GM18951 (cell line): ENCODE results near the gene CACNA1G.

Experiments
- POLR2A ChIP-seq: IDR thresholded peaks from 4 replicates; pipeline ENCODE4 v1.6.1; 2011; ENCODE audit warnings: mild to moderate bottlenecking; ENCODE audit not compliant: insufficient read length, insufficient read depth; ENCODE audit errors: extremely low read depth
- in situ Hi-C: fragments of 300-500 bp; cut with MboI; formaldehyde crosslinking; loops from one replicate; pipeline ENCODE4 v1.12.0; 2022; ENCODE audit warnings: low sequenced_read_pairs, mixed read lengths, inconsistent platforms; ENCODE audit not compliant: unreplicated experiment

CACNA1G gene

GRCh38 chr17:50627782-50628601 is 67.5 kb downstream of the CACNA1G start:
- TF ChIP-seq POLR2A, result no peak
- in situ Hi-C loops, result no loop called here

GRCh38 chr17:50629902-50630301 is 69.4 kb downstream of the CACNA1G start:
- in situ Hi-C loops, result no loop called here

DNA sequence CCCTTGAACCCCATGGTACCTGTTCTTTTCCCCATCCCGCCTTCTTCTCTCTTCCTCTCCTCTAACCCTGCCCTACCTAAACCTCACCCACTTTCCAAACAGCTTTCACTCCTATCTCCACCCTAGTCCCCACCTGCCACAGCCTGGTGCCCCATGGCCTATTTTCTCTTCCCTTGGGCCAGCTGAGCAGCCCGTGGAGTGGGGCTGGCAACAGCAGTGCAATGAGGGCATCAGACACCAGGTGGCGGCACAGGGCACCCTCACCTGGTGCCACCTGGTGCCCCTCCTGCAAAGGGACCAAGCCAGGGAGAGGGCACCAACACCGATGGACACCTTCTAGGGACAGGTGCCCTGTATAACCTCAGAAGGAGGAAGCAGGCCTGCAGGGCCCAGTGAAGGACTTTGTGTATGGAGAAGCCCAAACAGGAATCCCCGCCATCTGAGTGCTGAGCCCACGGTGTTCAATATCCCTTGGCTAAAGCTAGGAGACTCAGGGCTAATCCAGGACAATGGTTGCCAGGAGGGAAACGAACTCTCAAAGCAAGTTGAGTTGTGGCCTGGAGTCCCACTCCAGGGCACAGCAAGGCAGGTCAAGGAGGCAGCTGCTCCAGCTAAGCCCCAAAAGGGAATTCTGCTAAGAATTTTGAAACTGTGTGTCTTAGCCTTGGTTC is 70.1 kb downstream of the CACNA1G start:
- TF ChIP-seq POLR2A, result no peak

More at GRCh38 chr17:50629902-50630301, 69.4 kb downstream of the CACNA1G start:
- no peak for TF ChIP-seq POLR2A

GRCh38 chr17:50631195-50631907 is 70.8 kb downstream of the CACNA1G start:
- no peak for TF ChIP-seq POLR2A
- in situ Hi-C loops, result no loop called here

More for the DNA sequence above, 70.1 kb downstream of the CACNA1G start:
- in situ Hi-C loops, result no loop called here

- no peak for TF ChIP-seq POLR2A
- in situ Hi-C loops, result no loop called here
Measured at GRCh38 chr17:50631908-50632571, 71.5 kb downstream of the CACNA1G start.

DNA sequence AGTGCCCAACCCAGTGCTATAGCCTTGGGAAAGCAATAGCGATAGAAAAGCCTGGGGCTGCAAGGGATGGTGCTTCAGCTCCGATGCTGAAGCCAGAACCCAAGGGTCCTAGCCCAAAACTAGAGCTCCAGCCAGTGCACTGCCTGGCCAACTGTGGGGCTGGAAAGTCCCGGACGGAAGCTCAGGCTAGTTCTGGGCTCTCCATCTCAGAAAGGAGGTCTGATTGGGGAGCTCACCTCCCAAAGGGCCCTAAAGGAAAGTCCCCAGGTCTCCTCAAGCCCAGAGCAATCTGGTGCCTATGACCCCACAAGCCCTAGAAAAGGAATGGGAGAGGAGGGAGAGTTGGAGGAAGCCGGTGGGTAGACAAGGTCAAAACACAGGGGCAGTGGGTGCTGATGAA is 72.1 kb downstream of the CACNA1G start:
- in situ Hi-C loops, result no loop called here
- no peak for TF ChIP-seq POLR2A

DNA sequence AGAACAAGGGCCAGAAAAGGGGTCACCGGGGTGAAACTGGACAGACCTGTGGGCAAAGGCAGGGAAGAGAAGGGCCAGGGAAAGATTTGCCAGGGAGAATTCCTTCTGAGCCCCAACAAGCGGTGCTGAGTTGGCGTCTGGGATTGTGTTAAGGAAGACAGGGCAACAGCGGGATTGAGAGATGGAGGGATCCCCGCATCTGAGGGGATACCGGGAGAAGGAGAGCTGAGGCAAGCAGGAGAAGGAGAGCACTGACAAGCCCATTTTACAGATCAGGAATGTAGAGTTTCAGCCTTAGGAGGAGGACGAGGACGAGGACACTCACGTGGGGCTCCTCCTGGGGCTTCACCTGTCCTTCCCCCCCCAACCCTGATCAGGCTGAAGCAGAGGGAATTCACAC is 73.2 kb downstream of the CACNA1G start:
- in situ Hi-C loops, result no loop called here
- TF ChIP-seq POLR2A, result no peak

- TF ChIP-seq POLR2A, result no peak
- in situ Hi-C loops, result no loop called here
Measured at GRCh38 chr17:50634224-50634914, 73.9 kb downstream of the CACNA1G start, which contains the start of gene ABCC3. ABCC3 (plus strand) TSS chr17:50634881; CDS start chr17:50634937, 56 bp downstream.

DNA sequence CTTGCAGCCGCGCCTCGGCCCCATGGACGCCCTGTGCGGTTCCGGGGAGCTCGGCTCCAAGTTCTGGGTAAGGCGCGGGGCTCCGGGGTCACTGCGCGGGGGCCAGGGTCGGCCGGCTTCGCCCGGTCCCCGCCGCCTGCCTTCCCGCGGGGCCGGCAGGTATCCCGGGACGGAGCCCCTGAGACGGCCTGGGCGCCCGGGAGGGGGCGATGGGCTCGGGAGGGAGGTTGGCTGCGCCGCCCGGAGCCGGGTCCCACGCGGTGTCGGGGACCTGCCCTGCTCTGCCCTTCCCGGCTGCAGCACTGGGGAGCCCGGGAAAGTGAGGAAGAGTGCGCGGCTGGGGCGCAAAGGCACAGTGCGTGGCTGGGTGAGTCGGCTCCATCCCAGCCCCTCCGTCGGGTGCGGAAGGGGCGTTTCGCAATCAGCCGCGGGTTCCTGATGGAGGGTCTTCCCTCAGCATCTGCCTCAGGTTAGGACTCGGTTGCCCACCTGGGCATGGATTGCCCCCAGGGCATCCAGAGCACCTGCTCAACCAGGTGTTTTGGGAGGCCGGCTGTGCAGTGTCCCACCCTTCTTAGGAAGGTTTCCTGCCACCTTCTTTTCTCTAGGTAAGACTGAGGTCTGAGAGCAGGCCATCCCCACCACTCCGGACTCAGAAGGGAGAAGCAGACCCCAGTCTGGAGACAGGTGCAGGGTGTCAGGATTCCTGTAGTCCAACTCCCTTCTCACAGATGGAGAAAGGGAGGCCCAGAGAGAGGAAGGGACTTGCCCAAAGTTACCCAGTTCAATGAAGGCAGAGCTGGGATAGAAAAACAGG is 74.6 kb downstream of the CACNA1G start:
- in situ Hi-C loops, result no loop called here
- no peak for TF ChIP-seq POLR2A

DNA sequence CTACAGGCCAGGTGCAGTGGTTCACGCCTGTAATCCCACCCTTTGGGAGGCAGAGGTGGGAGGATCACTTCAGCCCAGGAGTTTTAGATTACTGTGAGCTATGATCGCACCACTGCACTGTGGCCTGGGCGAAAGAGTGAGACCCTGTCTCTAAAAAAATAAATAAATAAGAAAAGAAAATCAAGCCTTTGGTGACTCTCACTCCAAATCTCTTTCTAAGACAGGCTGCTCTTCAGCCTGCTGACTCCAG is 75.1 kb downstream of the CACNA1G start:
- TF ChIP-seq POLR2A, result no peak
- in situ Hi-C loops, result no loop called here

- in situ Hi-C loops, result no loop called here
- no peak for TF ChIP-seq POLR2A
Measured at GRCh38 chr17:50635982-50636803, 75.7 kb downstream of the CACNA1G start.
